T-helper 9 cell (primary cell): ENCODE data around the gene CELSR2.

ENCODE experiments used
- DNase-seq: peaks from one replicate; pipeline ENCODE4 v3.0.0-alpha.2; 2020

Gene CELSR2

DNA sequence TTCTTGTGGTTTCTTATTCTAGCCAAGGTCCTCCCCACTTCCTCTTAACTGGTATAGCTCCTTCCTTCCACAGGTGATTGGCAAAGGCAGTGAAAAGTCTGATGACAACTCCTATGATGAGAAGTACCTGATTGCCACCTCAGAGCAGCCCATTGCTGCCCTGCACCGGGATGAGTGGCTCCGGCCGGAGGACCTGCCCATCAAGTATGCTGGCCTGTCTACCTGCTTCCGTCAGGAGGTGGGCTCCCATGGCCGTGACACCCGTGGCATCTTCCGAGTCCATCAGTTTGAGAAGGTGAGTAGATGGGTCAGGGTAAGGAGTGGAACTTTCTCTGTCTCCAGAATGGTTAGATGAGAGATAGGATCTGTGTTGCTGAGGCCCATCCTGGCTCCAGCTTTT, 14.2 kb upstream of the CELSR2 start:
- DNase-seq = no peak

DNA sequence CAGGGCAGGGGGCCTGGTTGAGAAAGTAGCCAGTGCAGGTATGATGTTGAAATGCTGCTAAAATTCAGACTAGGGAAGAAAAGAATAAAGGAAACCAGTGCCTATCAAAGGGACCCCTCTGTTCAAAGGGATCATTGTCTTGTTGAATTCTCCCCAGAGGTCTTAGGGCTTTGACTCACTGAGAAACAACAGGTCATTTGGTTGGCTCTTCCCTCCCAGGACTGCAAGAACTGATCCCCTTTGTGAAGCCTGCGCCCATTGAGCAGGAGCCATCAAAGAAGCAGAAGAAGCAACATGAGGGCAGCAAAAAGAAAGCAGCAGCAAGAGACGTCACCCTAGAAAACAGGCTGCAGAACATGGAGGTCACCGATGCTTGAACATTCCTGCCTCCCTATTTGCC, 11.8 kb upstream of the CELSR2 start:
- no peak for DNase-seq

DNA sequence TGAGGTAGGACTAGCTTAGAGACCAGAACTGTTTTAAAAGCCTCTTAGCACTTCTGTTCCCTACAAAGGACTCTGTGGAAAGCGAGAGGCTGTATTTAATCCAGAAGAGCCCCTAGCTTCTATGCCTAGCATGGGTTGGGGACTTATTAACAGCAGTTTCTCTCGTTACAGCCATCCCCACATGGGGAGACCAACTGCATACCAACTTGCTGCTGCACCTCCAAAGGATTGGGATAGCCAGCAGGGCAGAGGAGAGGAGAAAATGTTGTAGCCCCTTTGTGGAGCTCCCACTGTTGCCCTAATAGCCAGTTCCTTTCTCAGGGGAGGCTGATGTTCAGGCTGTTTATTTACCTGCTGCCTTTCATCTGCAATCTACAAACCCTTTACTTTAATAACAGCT, 11.0 kb upstream of the CELSR2 start:
- no peak for DNase-seq

DNA sequence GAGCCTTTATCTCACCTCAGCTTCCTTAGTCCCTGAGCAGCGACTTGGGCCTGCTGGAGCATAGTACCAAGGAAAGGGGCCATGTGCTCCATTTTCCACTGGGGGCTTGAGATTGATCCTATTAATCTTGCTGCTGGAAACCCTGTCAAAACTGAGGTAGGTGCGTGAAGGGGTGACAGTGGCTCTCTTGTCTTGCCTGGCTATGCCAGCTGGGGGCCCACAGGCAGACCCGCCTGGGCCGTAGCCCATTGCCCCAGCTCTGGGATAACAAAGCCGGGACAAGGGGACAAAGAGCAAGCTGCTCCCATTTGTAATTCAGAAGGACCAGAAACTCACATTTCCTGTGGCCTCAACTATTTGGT, 10.3 kb upstream of the CELSR2 start:
- no peak for DNase-seq

DNA sequence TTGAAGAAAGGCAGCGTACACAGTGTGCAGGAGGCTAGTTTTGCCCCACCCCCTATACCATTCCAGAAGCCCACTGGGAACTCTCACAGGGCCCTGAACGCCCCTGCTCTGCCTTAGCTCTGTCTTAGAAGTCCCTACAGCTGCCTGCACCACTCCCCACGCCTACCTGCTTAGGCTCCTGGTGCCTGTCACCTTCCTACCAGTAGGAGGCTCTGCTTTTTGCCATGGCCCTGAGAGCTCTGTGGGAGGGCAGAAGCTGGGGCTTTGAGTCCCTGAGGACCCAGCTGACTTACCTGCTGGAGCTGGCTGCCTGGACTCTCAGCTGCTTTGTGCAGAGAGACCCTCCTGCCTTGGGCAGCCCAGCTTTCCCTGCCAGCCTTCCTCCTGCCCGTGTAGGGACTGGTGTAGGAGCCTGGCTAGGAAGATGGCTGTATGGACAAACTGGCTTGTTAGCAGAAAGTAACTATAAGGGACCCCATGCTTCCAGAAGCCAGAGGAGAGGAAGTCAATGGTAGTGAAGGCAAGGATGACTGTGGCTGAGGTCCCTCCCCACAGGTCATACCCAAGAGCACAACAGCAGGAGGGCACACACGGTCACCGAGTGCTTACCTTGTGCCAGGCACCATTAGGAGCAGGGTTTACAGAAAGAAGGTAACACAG, 9.8 kb upstream of the CELSR2 start:
- DNase-seq = no peak

DNA sequence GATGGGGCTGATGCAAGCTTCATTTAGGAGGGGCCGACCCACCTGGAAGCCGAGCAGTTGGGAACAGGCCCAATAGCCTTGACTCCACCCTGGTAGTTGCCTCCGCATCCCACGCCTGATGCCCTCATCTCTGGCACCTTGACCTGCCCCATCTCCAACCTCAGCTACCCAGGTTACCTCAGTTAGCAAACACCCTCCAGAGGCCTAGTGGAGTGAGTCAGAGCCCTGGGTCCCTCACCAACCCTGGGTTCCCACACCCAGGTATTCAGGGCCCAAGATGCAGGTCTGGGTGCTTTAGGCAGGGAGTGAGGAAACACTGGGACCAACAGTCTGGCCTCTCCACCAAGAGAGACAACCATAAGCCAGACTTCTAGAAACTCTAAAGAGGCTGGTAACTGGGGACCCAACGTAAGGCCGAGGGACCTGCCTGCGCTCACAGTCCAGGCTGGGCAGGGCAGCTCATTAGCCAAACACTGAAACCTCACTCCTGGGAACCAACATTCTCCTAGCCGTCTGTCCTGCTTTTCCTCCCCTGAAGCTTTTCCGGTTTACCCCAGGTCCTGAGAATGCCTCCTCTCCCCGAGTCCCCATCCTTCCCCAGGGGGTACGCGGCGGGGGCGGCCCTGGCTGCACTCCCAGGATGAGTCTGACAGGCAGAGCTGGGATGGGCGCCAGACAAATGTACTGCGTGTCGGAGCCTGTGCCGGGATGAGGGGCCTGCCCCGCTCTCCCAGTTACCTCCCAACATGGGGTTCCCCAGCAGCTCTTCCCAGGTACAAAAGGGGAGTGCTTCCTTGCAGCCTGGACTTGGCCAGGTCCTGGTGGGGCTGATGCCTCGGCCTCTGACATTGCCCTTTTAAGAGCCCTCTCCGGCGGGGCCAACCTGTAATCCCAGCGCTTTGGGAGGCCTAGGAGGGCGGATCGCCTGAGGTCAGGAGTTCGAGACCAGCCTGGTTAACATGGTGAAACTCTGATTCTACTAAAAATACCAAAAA, 8.9 kb upstream of the CELSR2 start:
- DNase-seq = no peak

DNA sequence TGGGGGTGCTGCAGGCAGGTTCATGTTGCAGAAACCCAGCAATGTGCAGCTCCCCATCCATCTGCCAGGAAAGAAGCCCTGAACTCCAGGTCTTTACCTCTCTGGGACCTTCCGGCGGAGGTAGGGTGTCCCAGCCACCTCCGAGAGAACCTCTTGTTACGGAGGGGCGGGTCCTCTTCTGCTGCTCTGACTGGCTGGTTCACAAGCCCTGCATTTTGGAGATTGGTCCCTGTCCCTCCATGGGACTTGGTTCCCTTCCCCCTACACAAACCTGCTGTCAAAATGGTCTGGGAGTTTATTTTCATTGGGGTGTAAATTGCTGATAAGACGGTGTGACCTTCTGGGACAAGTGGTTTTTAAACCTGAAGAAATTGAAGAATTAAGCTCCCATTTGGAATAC, 8.0 kb upstream of the CELSR2 start:
- no peak for DNase-seq

DNA sequence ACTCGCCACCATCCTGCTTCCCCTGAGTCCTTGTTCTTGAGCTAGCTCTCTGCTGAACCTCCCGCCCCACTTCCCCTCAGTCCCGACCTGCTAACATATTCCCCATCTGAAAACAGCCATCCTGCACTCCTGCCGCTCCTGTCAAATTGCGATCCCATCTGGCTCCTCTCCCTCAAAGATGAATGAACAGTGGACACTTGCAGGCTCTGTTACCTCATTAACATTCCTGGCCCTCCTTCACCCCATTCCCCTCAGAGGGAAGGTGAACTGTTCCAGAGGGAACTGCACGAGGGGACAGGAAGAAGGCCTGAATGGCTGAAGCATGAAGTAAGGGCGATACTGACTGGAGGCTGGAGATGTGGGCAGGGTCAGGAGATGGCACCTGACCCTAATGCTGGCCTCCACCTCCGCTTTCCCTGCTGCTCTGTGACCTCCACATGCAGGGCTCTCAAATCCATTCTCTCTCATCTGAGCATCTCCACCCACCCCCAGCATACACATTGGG, 7.4 kb upstream of the CELSR2 start:
- DNase-seq = no peak

DNA sequence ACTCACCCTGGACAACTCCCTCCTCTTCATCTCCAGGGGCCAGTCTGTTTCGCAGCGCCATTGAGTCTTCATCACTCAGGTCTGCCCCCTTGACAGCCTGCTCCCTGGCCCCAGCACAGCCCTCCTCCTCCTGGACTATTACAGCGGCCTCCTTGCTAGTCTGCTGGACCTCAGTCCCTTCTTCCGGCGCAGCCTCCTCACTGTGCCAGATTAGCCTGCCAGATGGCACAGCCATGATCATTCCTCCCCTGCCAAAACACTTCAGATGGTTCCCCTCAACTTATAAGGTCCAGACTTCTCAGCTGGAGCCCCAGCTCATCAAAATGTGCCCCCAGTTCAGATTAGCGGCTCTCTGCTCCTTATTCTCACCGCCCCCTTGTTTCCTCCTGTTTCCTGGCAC, 7.0 kb upstream of the CELSR2 start:
- no peak for DNase-seq

DNA sequence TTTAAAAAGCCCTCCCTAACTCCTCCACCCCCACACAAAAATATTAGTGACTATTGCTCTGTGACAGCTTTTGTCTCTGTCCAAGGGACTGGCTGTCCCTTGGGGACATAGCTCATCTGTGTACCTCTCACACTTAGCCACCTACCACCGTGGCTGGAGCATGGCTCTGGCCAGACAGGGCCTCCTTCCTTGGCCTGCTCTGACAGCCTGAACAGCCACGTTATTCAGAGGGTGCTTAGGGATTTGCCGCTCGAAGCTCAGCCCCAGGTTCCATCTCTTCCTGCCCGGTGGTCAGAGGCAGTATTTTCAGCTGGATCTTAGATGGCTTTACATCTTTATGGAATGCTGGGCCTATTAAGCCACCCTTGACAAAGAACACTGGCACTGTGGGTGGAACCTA, 6.1 kb upstream of the CELSR2 start:
- DNase-seq = no peak

DNA sequence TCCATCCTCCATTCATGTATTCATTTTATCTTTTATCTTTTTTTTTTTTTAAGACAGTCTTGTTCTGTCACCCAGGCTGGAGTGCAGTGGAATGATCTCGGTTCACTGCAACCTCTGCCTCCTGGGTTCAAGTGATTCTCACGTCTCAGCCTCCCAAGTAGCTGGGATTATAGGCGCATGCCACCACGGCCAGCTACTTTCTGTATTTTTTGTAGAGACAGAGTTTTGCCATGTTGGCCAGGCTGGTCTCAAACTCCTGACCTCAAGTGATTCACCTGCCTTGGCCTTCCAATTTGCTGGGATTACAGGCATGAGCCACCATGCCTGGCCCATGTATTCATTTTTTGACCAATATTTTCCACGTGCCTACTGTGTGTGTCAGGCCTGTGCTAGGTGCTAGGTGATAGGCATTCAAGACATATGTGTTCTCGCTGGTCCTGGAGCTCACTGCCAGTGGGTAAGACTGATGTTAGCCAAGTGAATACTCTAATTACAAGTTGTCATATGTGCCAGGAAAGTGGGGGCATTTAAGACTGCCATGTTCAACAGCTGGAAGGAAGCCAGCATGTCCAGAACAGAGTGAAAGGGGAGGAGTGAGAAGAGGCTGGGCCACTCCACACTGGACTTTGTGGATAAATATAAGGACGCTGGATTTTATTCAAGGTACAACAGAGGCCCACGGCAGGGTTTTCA, 5.3 kb upstream of the CELSR2 start:
- no peak for DNase-seq

DNA sequence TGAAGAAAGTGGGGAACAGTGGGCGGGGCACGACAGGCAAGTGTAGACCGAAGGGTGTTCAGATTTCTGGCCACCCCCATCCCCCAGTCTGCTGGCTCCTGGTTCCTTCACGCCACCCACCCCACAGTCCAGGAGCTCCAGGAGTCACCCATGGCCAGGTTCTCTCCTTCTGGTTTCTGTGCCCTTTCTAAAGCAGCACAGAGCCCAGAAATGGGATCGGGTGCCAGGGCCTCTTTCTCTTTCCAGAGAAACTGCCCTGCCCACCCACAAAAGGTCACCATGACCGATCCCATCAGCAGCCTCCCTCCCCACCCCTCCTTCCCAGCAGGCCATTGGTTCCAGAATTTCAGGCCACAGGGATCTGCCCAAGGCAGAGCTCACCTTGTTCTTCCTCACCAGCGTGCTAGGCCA, 3.2 kb upstream of the CELSR2 start:
- no peak for DNase-seq

DNA sequence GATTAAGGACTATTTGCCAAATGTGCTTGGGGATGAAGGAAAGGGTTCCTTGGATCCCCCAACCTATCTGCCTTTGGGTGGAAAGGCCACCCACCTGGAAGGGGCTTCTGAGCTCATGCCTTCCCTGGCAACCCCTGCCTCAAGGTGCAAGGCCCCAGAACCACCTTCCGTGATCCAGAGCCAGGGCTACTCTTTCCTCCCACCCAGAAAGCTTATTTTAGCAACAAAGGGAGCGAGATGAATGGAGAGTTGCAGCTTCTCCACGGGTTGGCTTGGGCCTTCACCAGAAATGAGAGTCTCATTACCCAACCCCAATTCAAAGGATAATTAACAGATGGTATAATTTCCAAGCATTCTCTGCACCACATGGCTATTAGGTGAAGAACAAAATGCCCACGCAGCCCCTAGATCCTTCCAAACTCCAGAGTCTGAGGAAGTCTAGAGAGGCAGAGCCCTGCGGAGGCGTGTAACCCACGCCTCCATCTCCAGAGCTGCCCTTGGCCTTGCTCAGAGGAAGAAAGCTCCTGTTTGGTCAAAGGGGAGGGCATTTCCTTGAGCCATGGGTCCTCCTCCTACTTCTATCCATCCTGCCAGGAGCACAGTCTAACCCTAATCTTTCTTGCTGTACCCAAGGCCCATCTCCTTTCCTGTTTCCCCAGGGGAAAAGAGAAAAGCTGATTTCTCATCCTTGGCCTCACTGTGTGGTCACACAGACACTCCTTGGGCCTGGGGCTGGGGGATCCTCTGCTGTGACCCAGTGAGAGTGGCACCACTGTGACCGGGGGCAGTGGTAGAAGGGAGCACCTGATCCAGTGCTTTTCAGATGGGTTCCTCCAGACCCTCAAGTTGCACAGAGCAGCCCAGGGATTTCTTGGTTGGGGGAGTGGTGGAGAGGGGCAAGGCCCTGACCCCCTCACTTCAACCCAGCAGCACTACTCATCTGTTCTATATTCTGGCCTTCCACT, 1.7 kb upstream of the CELSR2 start:
- no peak for DNase-seq

DNA sequence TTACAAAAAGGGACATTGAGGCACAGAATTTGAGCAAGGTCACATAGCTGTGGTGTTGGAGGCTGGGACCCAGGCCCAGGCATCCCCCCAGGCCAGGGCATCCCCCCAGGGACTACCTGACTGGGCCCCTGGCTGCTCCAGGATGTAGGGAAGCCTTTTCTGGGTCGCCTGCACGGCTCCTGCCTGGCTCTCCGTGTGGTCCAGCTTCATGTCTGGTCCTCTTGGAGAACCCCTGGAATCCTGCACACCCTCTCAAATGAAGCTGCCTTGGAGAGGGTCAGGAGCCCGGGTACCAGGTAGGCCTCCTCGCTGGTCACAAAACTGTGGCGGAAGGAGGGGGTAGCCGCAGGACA, 919 bp upstream of the CELSR2 start:
- DNase-seq = no peak

DNA sequence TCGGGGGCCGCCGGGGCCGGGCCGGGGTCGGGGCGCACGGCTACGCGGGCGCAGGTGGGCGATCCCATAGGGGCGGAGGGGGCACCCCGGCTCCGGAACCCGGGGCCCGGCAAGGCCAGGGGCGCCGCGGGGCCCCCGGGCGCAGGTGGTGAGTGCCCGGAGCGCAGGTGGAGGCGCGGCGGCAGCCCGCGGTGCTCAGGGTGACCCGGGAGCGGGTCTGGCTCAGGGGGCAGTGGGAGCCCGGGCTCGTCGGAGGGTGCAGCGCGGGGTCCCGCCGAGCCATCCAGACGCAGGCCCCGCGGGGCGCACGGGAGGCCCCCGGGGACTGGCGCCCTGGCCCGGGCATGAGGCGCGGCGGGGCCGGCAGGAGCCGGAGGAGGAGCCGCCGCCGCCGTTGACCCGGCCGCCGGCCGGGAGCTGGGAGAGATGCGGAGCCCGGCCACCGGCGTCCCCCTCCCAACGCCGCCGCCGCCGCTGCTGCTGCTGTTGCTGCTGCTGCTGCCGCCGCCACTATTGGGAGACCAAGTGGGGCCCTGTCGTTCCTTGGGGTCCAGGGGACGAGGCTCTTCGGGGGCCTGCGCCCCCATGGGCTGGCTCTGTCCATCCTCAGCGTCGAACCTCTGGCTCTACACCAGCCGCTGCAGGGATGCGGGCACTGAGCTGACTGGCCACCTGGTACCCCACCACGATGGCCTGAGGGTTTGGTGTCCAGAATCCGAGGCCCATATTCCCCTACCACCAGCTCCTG, 489 bp downstream of the CELSR2 start:
- DNase-seq = no peak

DNA sequence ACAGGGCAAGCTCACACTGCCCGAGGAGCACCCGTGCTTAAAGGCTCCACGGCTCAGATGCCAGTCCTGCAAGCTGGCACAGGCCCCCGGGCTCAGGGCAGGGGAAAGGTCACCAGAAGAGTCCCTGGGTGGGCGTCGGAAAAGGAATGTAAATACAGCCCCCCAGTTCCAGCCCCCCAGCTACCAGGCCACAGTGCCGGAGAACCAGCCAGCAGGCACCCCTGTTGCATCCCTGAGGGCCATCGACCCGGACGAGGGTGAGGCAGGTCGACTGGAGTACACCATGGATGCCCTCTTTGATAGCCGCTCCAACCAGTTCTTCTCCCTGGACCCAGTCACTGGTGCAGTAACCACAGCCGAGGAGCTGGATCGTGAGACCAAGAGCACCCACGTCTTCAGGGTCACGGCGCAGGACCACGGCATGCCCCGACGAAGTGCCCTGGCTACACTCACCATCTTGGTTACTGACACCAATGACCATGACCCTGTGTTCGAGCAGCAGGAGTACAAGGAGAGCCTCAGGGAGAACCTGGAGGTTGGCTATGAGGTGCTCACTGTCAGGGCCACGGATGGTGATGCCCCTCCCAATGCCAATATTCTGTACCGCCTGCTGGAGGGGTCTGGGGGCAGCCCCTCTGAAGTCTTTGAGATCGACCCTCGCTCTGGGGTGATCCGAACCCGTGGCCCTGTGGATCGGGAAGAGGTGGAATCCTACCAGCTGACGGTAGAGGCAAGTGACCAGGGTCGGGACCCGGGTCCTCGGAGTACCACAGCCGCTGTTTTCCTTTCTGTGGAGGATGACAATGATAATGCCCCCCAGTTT, 1.3 kb downstream of the CELSR2 start:
- no peak for DNase-seq

DNA sequence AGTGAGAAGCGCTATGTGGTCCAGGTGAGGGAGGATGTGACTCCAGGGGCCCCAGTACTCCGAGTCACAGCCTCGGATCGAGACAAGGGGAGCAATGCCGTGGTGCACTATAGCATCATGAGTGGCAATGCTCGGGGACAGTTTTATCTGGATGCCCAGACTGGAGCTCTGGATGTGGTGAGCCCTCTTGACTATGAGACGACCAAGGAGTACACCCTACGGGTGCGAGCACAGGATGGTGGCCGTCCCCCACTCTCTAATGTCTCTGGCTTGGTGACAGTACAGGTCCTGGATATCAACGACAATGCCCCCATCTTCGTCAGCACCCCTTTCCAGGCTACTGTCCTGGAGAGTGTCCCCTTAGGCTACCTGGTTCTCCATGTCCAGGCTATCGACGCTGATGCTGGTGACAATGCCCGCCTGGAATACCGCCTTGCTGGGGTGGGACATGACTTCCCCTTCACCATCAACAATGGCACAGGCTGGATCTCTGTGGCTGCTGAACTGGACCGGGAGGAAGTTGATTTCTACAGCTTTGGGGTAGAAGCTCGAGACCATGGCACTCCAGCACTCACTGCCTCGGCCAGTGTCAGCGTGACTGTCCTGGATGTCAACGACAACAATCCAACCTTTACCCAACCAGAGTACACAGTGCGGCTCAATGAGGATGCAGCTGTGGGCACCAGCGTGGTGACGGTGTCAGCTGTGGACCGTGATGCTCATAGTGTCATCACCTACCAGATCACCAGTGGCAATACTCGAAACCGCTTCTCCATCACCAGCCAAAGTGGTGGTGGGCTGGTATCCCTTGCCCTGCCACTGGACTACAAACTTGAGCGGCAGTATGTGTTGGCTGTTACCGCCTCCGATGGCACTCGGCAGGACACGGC, 2.2 kb downstream of the CELSR2 start:
- no peak for DNase-seq

DNA sequence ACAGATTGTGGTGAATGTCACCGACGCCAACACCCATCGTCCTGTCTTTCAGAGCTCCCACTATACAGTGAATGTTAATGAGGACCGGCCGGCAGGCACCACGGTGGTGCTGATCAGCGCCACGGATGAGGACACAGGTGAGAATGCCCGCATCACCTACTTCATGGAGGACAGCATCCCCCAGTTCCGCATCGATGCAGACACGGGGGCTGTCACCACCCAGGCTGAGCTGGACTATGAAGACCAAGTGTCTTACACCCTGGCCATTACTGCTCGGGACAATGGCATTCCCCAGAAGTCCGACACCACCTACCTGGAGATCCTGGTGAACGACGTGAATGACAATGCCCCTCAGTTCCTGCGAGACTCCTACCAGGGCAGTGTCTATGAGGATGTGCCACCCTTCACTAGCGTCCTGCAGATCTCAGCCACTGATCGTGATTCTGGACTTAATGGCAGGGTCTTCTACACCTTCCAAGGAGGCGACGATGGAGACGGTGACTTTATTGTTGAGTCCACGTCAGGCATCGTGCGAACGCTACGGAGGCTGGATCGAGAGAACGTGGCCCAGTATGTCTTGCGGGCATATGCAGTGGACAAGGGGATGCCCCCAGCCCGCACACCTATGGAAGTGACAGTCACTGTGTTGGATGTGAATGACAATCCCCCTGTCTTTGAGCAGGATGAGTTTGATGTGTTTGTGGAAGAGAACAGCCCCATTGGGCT, 3.0 kb downstream of the CELSR2 start:
- no peak for DNase-seq
